ENCODE data around the gene PRDM15.

The PRDM15 gene

DNA sequence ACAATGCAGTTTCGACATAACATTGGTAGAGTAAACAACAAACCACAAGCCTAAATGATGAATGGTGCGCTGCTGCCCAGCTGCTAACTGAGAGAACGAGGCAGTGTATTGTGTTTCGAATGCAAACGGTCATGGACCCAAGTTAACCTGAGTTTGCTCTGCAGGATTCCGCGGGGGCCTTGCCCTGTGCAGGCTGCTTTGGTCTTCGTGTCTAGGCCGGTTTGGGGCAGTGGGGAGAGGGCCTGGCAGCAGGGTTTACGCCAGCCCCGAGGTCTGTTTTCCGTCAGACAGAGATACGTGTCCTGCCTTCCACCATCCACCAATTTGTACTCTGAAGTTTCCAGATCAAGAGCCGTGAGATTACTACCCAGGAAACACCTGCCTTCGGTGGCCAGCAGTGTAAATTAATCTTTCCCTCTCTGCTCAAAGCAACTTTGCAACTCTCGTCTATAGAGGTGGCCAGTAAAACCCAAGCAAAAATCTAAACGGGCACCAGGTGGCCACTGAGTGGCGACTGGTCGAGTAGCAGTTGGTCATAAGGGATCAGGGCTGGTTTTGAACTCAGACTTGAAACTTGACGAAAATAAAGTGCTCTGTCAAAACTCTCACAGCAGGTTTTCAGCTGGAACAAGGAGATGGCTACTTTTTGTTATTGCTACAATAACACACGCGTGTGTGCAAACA lies 6.3 kb upstream of the PRDM15 start:
- DNase-seq (ENCODE audit: low spot score), result peak; percentile 30

DNA sequence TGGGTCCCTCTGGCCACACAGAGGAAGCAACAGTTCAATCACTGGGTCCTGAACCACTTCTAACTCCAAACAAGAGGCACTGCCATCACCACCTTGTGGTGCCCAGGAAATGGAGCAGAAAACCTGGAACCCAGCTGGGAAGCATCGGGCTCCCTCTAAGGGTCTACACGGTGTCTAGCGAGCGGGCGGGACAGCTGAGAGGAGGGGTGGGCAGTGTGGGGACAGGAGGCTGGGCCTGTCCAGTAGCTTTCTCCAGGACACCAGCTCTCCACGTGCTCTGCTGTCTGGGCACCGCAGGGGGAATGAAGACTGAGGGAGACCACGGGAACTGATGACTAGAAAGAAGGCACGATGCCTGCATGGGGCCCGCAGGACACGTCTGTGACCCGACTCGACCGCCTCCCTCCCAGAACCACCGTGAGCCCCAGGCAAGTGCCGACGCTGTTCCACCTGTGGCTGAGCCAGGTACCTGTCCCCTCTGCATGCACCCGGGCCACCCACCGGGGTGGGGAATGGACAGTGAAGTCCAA lies 5.4 kb upstream of the PRDM15 start:
- DNase-seq (ENCODE audit: low spot score), result no peak

- DNase-seq (ENCODE audit: low spot score), result no peak
Observed at GRCh38 chr21:41883582-41883981, 4.4 kb upstream of the PRDM15 start.

DNA sequence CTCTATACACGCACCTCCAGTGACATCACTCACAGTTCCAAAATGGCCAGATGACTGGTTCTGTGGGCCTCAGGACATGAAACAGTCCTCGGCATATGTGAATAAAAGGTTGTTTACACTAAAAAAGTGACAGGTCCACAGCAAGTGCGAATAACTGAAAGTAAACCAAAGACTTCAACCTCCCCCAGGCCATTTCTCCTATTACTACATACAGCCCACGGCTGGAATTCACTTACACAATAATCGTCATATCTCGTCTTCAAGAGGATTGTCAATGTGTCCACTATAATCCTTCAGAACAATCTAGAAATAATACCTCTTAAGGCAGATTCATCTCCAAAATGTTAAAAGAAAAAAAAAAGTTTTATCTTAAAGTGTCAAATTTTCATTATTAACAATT lies 1.9 kb upstream of the PRDM15 start:
- DNase-seq (ENCODE audit: low spot score), result no peak

- DNase-seq (ENCODE audit: low spot score), result no peak
Observed at GRCh38 chr21:41880153-41880552, 1.0 kb upstream of the PRDM15 start.

GRCh38 chr21:41878831-41879189 lies 334 bp downstream of the PRDM15 start:
- DNase-seq (ENCODE audit: low spot score), result peak; percentile 60

GRCh38 chr21:41877901-41878830 lies 978 bp downstream of the PRDM15 start:
- peak; percentile 39 for DNase-seq (ENCODE audit: low spot score)

- no peak for DNase-seq (ENCODE audit: low spot score)
Observed at GRCh38 chr21:41876928-41877652, 2.1 kb downstream of the PRDM15 start.

DNA sequence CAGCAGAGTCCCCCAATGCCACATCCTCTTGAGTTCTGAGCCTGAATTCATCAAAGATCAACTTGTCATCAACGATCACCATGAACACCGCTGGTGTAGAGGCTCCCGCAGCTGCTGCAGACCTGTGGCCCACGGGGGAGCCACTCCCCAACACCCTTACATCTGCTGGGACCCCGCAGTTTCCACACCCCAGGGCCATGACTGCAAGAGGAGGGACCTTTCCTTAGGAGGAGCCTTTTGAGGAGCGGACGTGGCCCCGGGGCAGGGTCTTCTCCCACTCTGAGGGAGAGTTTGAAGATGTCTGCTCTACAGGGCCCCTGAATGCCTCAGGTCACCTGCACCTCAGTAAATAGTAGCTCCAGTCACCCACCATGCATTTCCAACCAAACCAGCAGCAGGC lies 2.7 kb downstream of the PRDM15 start:
- no peak for DNase-seq (ENCODE audit: low spot score)

DNA sequence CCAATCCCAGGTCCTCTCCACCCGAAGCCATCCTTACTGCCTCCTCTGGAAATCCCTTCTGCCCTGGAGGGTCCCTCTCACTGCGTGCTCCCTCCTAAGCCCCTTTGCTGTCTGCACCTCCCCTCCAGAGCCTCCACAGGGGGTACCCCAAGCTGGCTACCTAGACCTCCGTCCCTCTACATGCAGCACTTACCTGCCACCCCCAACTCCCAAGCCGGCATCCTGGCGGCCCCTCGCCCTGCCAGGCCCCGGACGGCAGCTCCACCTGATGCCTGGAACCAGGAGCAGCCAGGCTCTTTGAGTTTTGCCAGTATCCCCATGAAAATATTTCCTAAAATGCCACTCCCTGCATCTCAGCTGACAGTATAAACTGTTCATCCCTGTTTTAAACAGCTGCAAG lies 4.1 kb downstream of the PRDM15 start:
- DNase-seq (ENCODE audit: low spot score), result no peak

DNA sequence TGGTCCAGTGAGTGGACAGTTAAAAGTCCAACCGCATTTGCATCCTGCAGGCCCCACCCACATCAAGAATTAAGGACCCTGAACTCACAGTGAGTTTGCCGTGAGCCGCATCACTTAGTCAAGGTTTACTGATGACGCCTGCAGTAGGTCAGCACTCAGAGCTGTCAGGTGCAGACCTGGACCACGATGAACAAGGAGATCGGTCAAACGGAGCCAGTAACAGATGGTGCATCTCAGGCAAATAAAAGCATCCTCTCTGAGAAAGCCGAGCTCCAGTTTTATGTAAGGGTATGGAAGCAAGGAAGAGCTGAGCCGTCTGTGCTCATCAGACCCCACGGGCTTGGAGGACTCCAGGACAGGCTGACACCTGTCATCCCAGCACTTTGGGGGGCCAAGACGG lies 4.5 kb downstream of the PRDM15 start:
- no peak for DNase-seq (ENCODE audit: low spot score)

- DNase-seq (ENCODE audit: low spot score), result no peak
Observed at GRCh38 chr21:41873426-41873825, 5.7 kb downstream of the PRDM15 start.

GRCh38 chr21:41873005-41873404 lies 6.1 kb downstream of the PRDM15 start:
- DNase-seq (ENCODE audit: low spot score), result no peak

GRCh38 chr21:41871293-41872030 lies 7.7 kb downstream of the PRDM15 start:
- peak; percentile 13 for DNase-seq (ENCODE audit: low spot score)

GRCh38 chr21:41869771-41870170 lies 9.4 kb downstream of the PRDM15 start:
- no peak for DNase-seq (ENCODE audit: low spot score)

DNA sequence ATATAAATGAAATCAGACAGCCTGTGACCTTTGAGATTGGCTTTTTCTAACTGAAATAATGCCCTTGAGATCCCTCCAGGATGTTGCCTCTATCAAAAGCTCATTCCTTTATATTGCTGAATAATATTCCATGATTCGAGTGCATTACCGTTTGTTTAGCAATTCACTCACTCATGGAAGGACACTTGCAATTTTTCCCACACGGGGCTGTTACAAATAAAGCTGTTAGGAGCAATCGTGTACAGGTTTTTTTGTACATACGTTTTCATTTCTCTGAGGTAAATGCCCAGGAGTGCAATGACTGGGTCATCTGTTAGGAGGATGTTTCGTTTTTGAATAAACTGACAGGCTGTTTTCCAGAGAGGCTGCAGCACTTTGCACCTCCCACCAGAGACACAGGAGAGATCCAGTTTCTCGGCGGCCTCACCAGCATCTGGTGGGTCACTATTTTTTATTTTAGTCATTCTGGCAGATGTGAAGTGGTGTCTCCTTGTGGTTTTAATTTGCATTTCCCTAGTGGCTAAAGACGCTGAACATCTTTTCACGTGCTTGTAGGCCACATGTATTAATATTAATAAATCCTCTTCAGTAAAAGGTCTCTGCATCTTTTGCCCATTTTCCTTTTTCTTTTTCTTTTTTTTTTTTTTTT lies 11.0 kb downstream of the PRDM15 start:
- no peak for DNase-seq (ENCODE audit: low spot score)

DNA sequence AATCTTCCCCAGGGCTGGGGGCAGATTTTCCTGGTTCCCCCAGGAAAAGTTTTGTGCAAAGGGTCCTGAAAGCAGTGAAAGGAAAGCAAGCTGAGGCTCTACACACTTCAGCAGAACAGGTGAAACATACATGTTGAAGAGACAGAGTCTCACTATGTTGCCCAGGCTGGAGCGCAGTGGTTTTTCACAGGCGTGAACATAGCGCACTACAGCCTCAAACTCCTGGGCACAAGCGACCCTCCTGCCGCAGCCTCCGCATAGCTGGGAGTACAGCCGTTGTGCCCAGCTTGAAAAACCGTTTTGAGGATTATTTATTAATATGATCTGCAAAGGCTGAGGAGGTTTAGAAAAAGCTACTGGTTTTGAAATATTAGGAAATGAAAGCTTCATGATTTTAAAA lies 11.8 kb downstream of the PRDM15 start:
- DNase-seq (ENCODE audit: low spot score), result no peak

- DNase-seq (ENCODE audit: low spot score), result no peak
Observed at GRCh38 chr21:41866274-41866809, 12.8 kb downstream of the PRDM15 start.

GRCh38 chr21:41865002-41865777 lies 14.0 kb downstream of the PRDM15 start:
- DNase-seq (ENCODE audit: low spot score), result no peak
